Measurements from ENCODE around the gene RNASE7. TPM values are rescaled to one million over a fixed set of nuclear protein-coding genes. Genes with fewer than 3 reads are reported as not detected.

The RNASE7 gene
- total RNA-seq, 4 donors from 2014 or later, result 0.55 TPM; not detected in 3

DNA sequence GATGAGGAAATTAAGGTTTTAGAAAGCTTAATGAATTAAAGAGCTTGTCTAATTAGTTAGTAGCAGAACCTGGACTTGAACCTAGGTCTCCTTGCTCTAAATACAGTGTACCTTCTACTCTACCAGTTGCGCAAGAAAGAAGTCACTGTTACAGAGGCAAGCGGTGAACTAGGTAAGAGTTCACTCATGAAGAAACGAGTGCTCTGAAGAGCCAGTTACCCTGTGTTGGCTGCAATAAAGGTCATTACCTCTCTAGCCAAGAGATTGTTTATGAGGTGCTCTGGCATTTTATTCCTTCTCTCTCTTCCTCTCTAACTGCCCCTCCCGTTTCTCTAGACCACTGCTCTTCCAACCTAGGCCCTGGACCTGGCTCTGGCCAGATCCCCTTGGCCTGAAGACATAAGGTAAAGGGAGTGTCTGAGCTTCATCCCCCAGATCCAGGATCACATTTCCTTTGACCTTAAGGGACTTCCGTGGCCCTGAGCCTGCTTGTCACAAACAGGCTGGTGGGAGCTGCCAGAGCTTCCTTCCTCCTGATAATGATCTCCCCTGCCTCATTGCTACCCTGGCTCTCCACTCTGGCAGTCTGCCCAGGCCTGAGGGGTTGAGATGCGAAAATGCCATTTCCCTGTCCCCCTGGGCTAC is 1.9 kb downstream of the RNASE7 start:
- no peaks in the 10 kb centered on the region for H3K36me3 ChIP-seq
- intact Hi-C loops (cut with DNase I; ENCODE audit: low total_unique reads), result loop anchor here (5.0 to 10.0 kb wide), 2 partner anchors 362 to 429 kb away; partner anchors contain the start of gene RNASE4
- in situ Hi-C loops (cut with MboI; ENCODE audit: low sequenced_read_pairs in 4 of 4), result loop anchor here in 1 of 4 donors (25.0 kb wide), 1 partner anchor 582 kb away; the partner anchor contains the start of genes APEX1, OSGEP, PIP4P1 and PNP
- peak in 1 of 2 donors; percentile 51 for ATAC-seq
- no peaks in the 10 kb centered on the region for H3K27me3 ChIP-seq
- TF ChIP-seq POLR2A (IDR thresholded peaks at IDR 0.05) (no peak), CTCF (IDR thresholded peaks at IDR 0.05 in 4 of 5, conservative IDR thresholded peaks at IDR 0.05 in 1 of 5) (no peak)
- H3K9me3 ChIP-seq, result no peaks in the 10 kb centered on the region
- peak overlapping the region; percentile 70 to 85 (median 80) for H3K27ac ChIP-seq
- H3K4me3 ChIP-seq, result no peak overlapping the region
- peaks cover 61 to 66% of the 10 kb centered on the region in 2 donors for H3K4me1 ChIP-seq
- DNase-seq, result peak in 1 of 2 donors; percentile 68

- intact Hi-C loops (cut with DNase I; ENCODE audit: low total_unique reads), result loop anchor here (10.0 kb wide), 1 partner anchor 433 kb away; no protein-coding TSS in a partner anchor
- H3K27ac ChIP-seq, result peak overlapping the region; percentile 55 to 73 (median 66)
- ATAC-seq, result peak; percentile 47 to 59
Measured at GRCh38 chr14:21047378-21047781, 5.2 kb downstream of the RNASE7 start.

DNA sequence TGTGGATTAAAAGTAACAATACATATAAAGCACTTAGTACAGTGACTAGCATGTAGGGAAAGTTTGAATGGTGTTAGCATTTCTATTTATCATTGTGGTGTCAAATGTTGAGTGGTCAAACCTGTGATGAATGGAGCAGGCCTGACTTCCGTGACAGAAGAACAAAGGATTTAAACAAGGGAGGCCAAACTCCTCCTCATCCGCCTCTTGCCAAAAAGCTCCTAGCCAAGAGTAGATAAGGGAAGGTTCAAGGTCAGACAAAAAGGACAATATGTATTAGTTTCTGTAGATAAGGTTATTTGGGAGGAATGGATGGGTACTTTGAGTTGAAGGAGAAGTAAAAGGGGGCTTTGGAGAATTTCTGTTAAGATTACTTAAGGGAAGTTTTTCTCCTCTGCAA is 6.5 kb downstream of the RNASE7 start:
- DNase-seq, result no peak
- in situ Hi-C loops (cut with MboI; ENCODE audit: low sequenced_read_pairs in 4 of 4) (loop anchor here in 1 of 4 donors (25.0 kb wide), 1 partner anchor 586 kb away; the partner anchor contains the start of genes APEX1, OSGEP, PIP4P1 and PNP), intact Hi-C loops (cut with DNase I; ENCODE audit: low total_unique reads) (loop anchor here (10.0 kb wide), 1 partner anchor 434 kb away; no protein-coding TSS in a partner anchor)
- Histone ChIP-seq H3K27ac (no peak overlapping the region), H3K4me3 (no peak overlapping the region), H3K4me1 (peaks cover 24 to 27% of the 10 kb centered on the region in 2 donors), H3K27me3 (no peaks in the 10 kb centered on the region), H3K9me3 (no peaks in the 10 kb centered on the region), H3K36me3 (no peaks in the 10 kb centered on the region)
- TF ChIP-seq POLR2A (IDR thresholded peaks at IDR 0.05) (no peak), CTCF (IDR thresholded peaks at IDR 0.05 in 4 of 5, conservative IDR thresholded peaks at IDR 0.05 in 1 of 5) (no peak)
- ATAC-seq, result no peak

More at GRCh38 chr14:21047378-21047781, 5.2 kb downstream of the RNASE7 start:
- Histone ChIP-seq H3K36me3 (no peaks in the 10 kb centered on the region), H3K9me3 (no peaks in the 10 kb centered on the region), H3K27me3 (no peaks in the 10 kb centered on the region), H3K4me3 (no peak overlapping the region), H3K4me1 (peaks cover 37% of the 10 kb centered on the region in 2 donors)
- DNase-seq, result peak in 1 of 2 donors; percentile 37
- TF ChIP-seq POLR2A (IDR thresholded peaks at IDR 0.05), result no peak
- in situ Hi-C loops (cut with MboI; ENCODE audit: low sequenced_read_pairs in 4 of 4), result loop anchor here in 1 of 4 donors (25.0 kb wide), 1 partner anchor 585 kb away; the partner anchor contains the start of genes APEX1, OSGEP, PIP4P1 and PNP

DNA sequence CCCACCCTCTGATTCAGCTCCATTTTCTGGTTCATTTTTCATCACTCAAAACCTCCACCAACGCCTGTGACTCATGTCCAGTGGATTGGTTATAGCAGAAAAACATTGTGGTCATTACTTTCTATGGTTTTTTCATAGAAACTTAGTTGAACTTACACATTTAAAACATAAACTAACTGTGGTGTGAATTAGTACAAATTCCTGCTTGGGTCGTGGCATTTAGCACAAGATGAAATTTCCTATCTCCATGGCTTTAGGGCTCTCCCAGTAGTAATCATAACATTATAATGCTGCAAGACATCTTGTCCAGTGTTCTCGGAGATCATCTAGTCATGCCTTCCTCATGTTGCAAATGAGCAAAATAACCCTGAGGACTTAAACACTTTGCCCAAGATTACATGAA is 7.1 kb downstream of the RNASE7 start:
- DNase-seq (no peak), ATAC-seq (no peak)
- Histone ChIP-seq H3K9me3 (no peaks in the 10 kb centered on the region), H3K27me3 (no peaks in the 10 kb centered on the region), H3K36me3 (no peaks in the 10 kb centered on the region), H3K4me1 (peaks cover 18 to 22% of the 10 kb centered on the region in 2 donors), H3K4me3 (no peak overlapping the region), H3K27ac (no peak overlapping the region)
- intact Hi-C loops (cut with DNase I; ENCODE audit: low total_unique reads), result loop anchor here (10.0 kb wide), 1 partner anchor 434 kb away; no protein-coding TSS in a partner anchor
- TF ChIP-seq CTCF (IDR thresholded peaks at IDR 0.05 in 4 of 5, conservative IDR thresholded peaks at IDR 0.05 in 1 of 5) (no peak), POLR2A (IDR thresholded peaks at IDR 0.05) (no peak)
- in situ Hi-C loops (cut with MboI; ENCODE audit: low sequenced_read_pairs in 4 of 4), result loop anchor here in 1 of 4 donors (25.0 kb wide), 1 partner anchor 587 kb away; the partner anchor contains the start of genes APEX1, OSGEP, PIP4P1 and PNP

- no peaks in the 10 kb centered on the region for H3K9me3 ChIP-seq
- no peak overlapping the region for H3K4me3 ChIP-seq
- ATAC-seq (no peak), DNase-seq (no peak)
- in situ Hi-C loops (cut with MboI; ENCODE audit: low sequenced_read_pairs in 4 of 4) (loop anchor here in 1 of 4 donors (25.0 kb wide), 1 partner anchor 363 kb away; the partner anchor contains the start of genes ANG and RNASE4), intact Hi-C loops (cut with DNase I; ENCODE audit: low total_unique reads) (no loop called here)
- peaks cover 13 to 22% of the 10 kb centered on the region in 2 donors for H3K4me1 ChIP-seq
- H3K27ac ChIP-seq, result no peak overlapping the region
- no peaks in the 10 kb centered on the region for H3K36me3 ChIP-seq
- no peaks in the 10 kb centered on the region for H3K27me3 ChIP-seq
- TF ChIP-seq CTCF (IDR thresholded peaks at IDR 0.05 in 4 of 5, conservative IDR thresholded peaks at IDR 0.05 in 1 of 5) (no peak), POLR2A (IDR thresholded peaks at IDR 0.05) (no peak)
Measured at GRCh38 chr14:21050597-21050996, 8.4 kb downstream of the RNASE7 start.
